IMR-90 (cell line): ENCODE results near the gene OR4K1.

Source experiments
- BHLHE40 ChIP-seq: fragments of 150-350 bp; IDR thresholded peaks from 2 replicates; pipeline ENCODE4 v1.6.1; 2016; ENCODE audit warnings: mild to moderate bottlenecking, low read depth, low read length
- CEBPB ChIP-seq: IDR thresholded peaks from 2 replicates; pipeline ENCODE4 v1.6.1; 2012; ENCODE audit warnings: low read depth, low read length, improper control_type of control experiment
- CHD1 ChIP-seq: IDR thresholded peaks from 2 replicates; pipeline ENCODE4 v1.6.1; 2012; ENCODE audit warnings: low read depth, low read length, improper control_type of control experiment
- CTCF ChIP-seq: conservative IDR thresholded peaks from 2 replicates; pipeline ENCODE4 v1.5.1; 2012; ENCODE audit warnings: mild to moderate bottlenecking, low read depth, low read length, improper control_type of control experiment
- ELK1 ChIP-seq: fragments of 150-350 bp; IDR thresholded peaks from 2 replicates; pipeline ENCODE4 v1.6.1; 2016; ENCODE audit warnings: low read depth, mild to moderate bottlenecking, low read length, moderate library complexity, borderline replicate concordance
- FOS ChIP-seq: fragments of 150-350 bp; IDR thresholded peaks from 2 replicates; pipeline ENCODE4 v1.6.1; 2016; ENCODE audit warnings: low read depth, low read length
- MAFK ChIP-seq: IDR thresholded peaks from 2 replicates; pipeline ENCODE4 v1.6.1; 2012; ENCODE audit warnings: low read depth, low read length, improper control_type of control experiment
- MXI1 ChIP-seq: IDR thresholded peaks from 2 replicates; pipeline ENCODE4 v1.6.1; 2012; ENCODE audit warnings: low read depth, mild to moderate bottlenecking, low read length, moderate library complexity, borderline replicate concordance
- NFE2L2 ChIP-seq: fragments of 150-350 bp; IDR thresholded peaks from 2 replicates; pipeline ENCODE4 v1.6.1; 2016; ENCODE audit warnings: low read depth, mild to moderate bottlenecking, low read length
- POLR2A ChIP-seq: IDR thresholded peaks from 2 replicates; pipeline ENCODE4 v1.6.1; 2012; ENCODE audit warnings: mild to moderate bottlenecking, low read depth, low read length
- RCOR1 ChIP-seq: IDR thresholded peaks from 2 replicates; pipeline ENCODE4 v1.6.1; 2012; ENCODE audit warnings: mild to moderate bottlenecking, low read length, improper control_type of control experiment; ENCODE audit not compliant: insufficient replicate concordance
- RFX5 ChIP-seq: IDR thresholded peaks from 2 replicates; pipeline ENCODE4 v1.8.0; 2012; ENCODE audit warnings: low read depth, mild to moderate bottlenecking, low read length, moderate library complexity
- USF2 ChIP-seq: fragments of 150-350 bp; IDR thresholded peaks from 2 replicates; pipeline ENCODE4 v1.6.1; 2017; ENCODE audit warnings: mild to moderate bottlenecking, antibody characterized with exemption, low read length, low read depth

GRCh38 chr14:19949218-19949617, 18.5 kb downstream of the OR4K1 start:
- TF ChIP-seq POLR2A (no peak), CTCF (no peak), CHD1 (no peak), RCOR1 (no peak), MAFK (no peak), USF2 (no peak), MXI1 (no peak), FOS (no peak), BHLHE40 (no peak), NFE2L2 (no peak), RFX5 (no peak), CEBPB (no peak), ELK1 (no peak)
